Mesenchymal stem cell (in vitro differentiated cells and primary cell): Measurements from ENCODE around the gene AMZ1.

Experiments used
- DNase-seq: peaks from one replicate; pipeline ENCODE4 v3.0.0-alpha.2; 2013
- H2AFZ ChIP-seq: one replicate; pipeline ENCODE4 v1.6.1; 2013; ENCODE audit warnings: low read depth, mild to moderate bottlenecking, control low read depth, inconsistent platforms, low read length, moderate library complexity
- H2AK5ac ChIP-seq: 2 replicates; pipeline ENCODE4 v1.6.1; 2013; ENCODE audit warnings: low read length, moderate library complexity, mild to moderate bottlenecking, inconsistent platforms; ENCODE audit not compliant: severe bottlenecking
- H2BK120ac ChIP-seq: one replicate; pipeline ENCODE4 v1.6.1; 2013; ENCODE audit warnings: low read depth, mild to moderate bottlenecking, inconsistent platforms, low read length, moderate library complexity
- H2BK12ac ChIP-seq, 2 experiments: one replicate each; pipeline ENCODE4 v1.6.1; 2013; ENCODE audit warnings: inconsistent platforms in 2 of 2, low read length in 2 of 2, mild to moderate bottlenecking in 2 of 2, moderate library complexity in 2 of 2, control low read depth in 1 of 2
- H2BK15ac ChIP-seq: one replicate; pipeline ENCODE4 v1.6.1; 2013; ENCODE audit warnings: mild to moderate bottlenecking, low read depth, inconsistent platforms; ENCODE audit not compliant: poor library complexity, severe bottlenecking
- H2BK5ac ChIP-seq: 2 replicates; pipeline ENCODE4 v1.6.1; 2013; ENCODE audit warnings: low read depth, mild to moderate bottlenecking, low read length, control low read depth, inconsistent platforms; ENCODE audit not compliant: poor library complexity, severe bottlenecking
- H3K14ac ChIP-seq, 2 experiments: one replicate each; pipeline ENCODE4 v1.6.1; 2013; ENCODE audit warnings: inconsistent platforms in 2 of 2, low read length in 2 of 2, control low read depth in 1 of 2, mild to moderate bottlenecking in 1 of 2, moderate library complexity in 1 of 2
- H3K18ac ChIP-seq, 2 experiments: one replicate each; pipeline ENCODE4 v1.6.1; 2013; ENCODE audit warnings: inconsistent platforms in 2 of 2, low read length in 2 of 2, control low read depth in 1 of 2, low read depth in 1 of 2, mild to moderate bottlenecking in 1 of 2
- H3K23ac ChIP-seq, 2 experiments: one replicate each; pipeline ENCODE4 v1.6.1; 2013; ENCODE audit warnings: inconsistent platforms in 2 of 2, low read length in 2 of 2, mild to moderate bottlenecking in 2 of 2, moderate library complexity in 2 of 2, control low read depth in 1 of 2
- H3K27ac ChIP-seq: 2 replicates; pipeline ENCODE4 v1.5.1; 2013; ENCODE audit warnings: mild to moderate bottlenecking, moderate library complexity, low read length, control low read depth, inconsistent platforms; ENCODE audit not compliant: poor library complexity, severe bottlenecking
- H3K27me3 ChIP-seq, 2 experiments: 2 replicates each; pipeline versions ENCODE4 v1.6.1 to v1.7.0; 2013; ENCODE audit warnings: low read length in 2 of 2, mild to moderate bottlenecking in 2 of 2, moderate library complexity in 2 of 2, control low read depth in 1 of 2, inconsistent platforms in 1 of 2; ENCODE audit not compliant: control insufficient read depth in 1 of 2, insufficient read depth in 1 of 2
- H3K36me3 ChIP-seq, 2 experiments: 2 replicates each; pipeline versions ENCODE4 v1.6.1 to v1.7.0; 2013; ENCODE audit warnings: low read length in 2 of 2, control low read depth in 1 of 2, inconsistent platforms in 1 of 2, low read depth in 1 of 2, mild to moderate bottlenecking in 1 of 2; ENCODE audit not compliant: insufficient read depth in 2 of 2, control insufficient read depth in 1 of 2
- H3K4ac ChIP-seq, 2 experiments: one replicate each; pipeline ENCODE4 v1.6.1; 2013; ENCODE audit warnings: inconsistent platforms in 2 of 2, low read length in 2 of 2, mild to moderate bottlenecking in 2 of 2, moderate library complexity in 2 of 2, control low read depth in 1 of 2, low read depth in 1 of 2
- H3K4me1 ChIP-seq: 2 replicates; pipeline ENCODE4 v1.6.1; 2013; ENCODE audit warnings: low read depth, low read length, control low read depth; ENCODE audit not compliant: control insufficient read depth, insufficient read depth
- H3K4me2 ChIP-seq: 2 replicates; pipeline ENCODE4 v1.6.1; 2013; ENCODE audit warnings: low read length, mild to moderate bottlenecking, inconsistent platforms; ENCODE audit not compliant: poor library complexity, severe bottlenecking
- H3K4me3 ChIP-seq, 2 experiments: 2 replicates each; pipeline versions ENCODE4 v1.5.1 to v1.7.0; 2013; ENCODE audit warnings: low read length in 2 of 2, mild to moderate bottlenecking in 2 of 2, control low read depth in 1 of 2, low read depth in 1 of 2; ENCODE audit not compliant: insufficient read depth in 1 of 2
- H3K79me1 ChIP-seq: replicated peaks from 2 replicates; pipeline ENCODE4 v1.6.1; 2013; ENCODE audit warnings: mild to moderate bottlenecking, control low read depth, low read length, inconsistent platforms; ENCODE audit not compliant: poor library complexity, severe bottlenecking
- H3K9ac ChIP-seq: 2 replicates; pipeline ENCODE4 v1.7.0; 2013; ENCODE audit warnings: mild to moderate bottlenecking, low read length, moderate library complexity
- H3K9me3 ChIP-seq: 2 replicates; pipeline ENCODE4 v1.7.0; 2013; ENCODE audit warnings: mild to moderate bottlenecking, low read length; ENCODE audit not compliant: control insufficient read depth
- H4K8ac ChIP-seq: one replicate; pipeline ENCODE4 v1.6.1; 2013; ENCODE audit warnings: inconsistent platforms, mild to moderate bottlenecking, low read length, moderate library complexity
- H4K91ac ChIP-seq: one replicate; pipeline ENCODE4 v1.6.1; 2013; ENCODE audit warnings: mild to moderate bottlenecking, low read length, inconsistent platforms
- WGBS: methylation state at CpG from one replicate; pipeline ENCODE4 v1.1.7; 2013; ENCODE audit warnings: mixed read lengths; 5-methylcytosine and 5-hydroxymethylcytosine counted together

AMZ1 gene

DNA sequence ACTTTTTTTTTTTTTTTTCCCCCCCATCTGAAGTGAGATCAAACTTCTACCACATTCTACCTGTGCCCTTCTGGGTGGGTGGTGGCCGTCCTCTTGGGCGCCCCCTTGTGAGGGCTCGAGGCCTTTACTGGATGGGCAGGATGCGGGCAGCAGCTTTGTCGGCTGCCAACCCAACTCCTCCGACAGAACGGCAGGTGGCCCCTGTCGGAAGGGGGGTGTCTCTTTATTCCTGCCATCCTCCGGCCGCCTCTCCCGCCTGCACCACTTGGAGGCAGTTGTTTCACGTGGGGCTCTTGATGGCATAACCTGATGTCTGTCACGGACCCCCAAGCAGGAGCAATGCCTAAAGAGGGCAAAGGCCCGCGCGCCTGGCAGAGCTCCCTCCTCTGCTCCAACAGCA lies 31.0 kb downstream of the AMZ1 start:
- Histone ChIP-seq H2BK5ac (no peak overlapping the region), H2BK120ac (no peak overlapping the region), H3K23ac (no peak overlapping the region), H3K27ac (no peak overlapping the region), H3K4me1 (peaks cover 35% of the 10 kb centered on the region), H3K36me3 (peaks cover 67 to 69% of the 10 kb centered on the region in 2 experiments), H3K79me1 (peaks cover 37% of the 10 kb centered on the region), H3K14ac (no peak overlapping the region), H3K27me3 (no peaks in the 10 kb centered on the region), H2AFZ (no peak overlapping the region), H3K4me3 (no peak overlapping the region), H3K4ac (no peak overlapping the region), H3K4me2 (no peak overlapping the region), H3K9ac (no peak overlapping the region), H3K9me3 (no peaks in the 10 kb centered on the region), H3K18ac (no peak overlapping the region), H2BK12ac (peak overlapping the region in 1 of 2 experiments; percentile 11), H4K91ac (no peak overlapping the region), H2AK5ac (no peak overlapping the region), H4K8ac (no peak overlapping the region), H2BK15ac (no peak overlapping the region)
- DNase-seq = no peak
- WGBS = 81% methylated on average over 16 of the region's 16 CpGs

DNA sequence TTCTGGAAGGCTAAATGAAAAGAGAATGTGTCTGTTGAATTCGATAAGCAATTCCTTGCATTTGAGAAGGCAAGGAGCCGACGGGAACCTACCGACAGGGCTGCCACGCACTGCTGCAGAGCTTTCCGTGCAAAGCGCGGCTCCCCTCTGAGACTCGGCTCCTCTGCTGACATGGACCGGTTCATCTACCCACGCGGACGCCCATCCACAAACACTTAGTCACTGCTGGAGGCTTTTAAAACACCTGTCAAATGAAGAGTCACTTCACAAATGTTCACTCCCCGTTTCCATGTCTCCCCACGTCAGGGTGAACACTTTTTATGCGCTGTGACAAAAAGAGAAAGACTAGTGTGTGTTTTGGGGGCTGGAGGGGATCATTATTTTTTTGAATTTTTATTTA lies 32.0 kb downstream of the AMZ1 start:
- Histone ChIP-seq H3K9me3 (no peaks in the 10 kb centered on the region), H3K79me1 (peaks cover 40% of the 10 kb centered on the region), H4K8ac (peak overlapping the region; percentile 58), H3K4me1 (peaks cover 34% of the 10 kb centered on the region), H2BK120ac (no peak overlapping the region), H2AK5ac (no peak overlapping the region), H2BK12ac (no peak overlapping the region), H3K9ac (no peak overlapping the region), H3K27ac (peak overlapping the region; percentile 17), H2BK15ac (no peak overlapping the region), H3K4ac (no peak overlapping the region), H3K23ac (no peak overlapping the region), H3K18ac (no peak overlapping the region), H3K36me3 (peaks cover 68 to 69% of the 10 kb centered on the region in 2 experiments), H2BK5ac (no peak overlapping the region), H3K27me3 (no peaks in the 10 kb centered on the region), H4K91ac (no peak overlapping the region), H2AFZ (no peak overlapping the region), H3K4me3 (no peak overlapping the region), H3K14ac (no peak overlapping the region), H3K4me2 (no peak overlapping the region)
- no peak for DNase-seq
- 91% methylated on average over 16 of the region's 16 CpGs for WGBS

DNA sequence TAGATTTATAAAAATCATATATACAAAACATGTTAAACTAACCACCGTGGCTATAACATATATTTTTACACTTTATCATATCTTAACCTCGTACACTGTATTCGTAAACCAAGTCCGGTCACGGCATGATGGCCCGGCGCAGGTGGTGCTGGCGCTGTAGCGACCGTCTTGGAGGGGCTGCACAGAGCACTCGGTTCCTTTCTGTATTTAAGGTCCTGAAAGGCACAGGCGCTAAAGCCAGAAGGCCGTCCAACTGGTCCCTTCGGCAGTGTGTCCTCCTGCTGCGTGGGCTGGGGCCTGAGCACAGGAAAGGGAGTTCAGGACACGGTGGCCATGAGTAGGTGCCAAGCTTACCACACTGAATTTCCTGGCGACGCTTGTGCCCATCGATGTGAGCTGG lies 33.8 kb downstream of the AMZ1 start:
- H4K8ac ChIP-seq = no peak overlapping the region

DNA sequence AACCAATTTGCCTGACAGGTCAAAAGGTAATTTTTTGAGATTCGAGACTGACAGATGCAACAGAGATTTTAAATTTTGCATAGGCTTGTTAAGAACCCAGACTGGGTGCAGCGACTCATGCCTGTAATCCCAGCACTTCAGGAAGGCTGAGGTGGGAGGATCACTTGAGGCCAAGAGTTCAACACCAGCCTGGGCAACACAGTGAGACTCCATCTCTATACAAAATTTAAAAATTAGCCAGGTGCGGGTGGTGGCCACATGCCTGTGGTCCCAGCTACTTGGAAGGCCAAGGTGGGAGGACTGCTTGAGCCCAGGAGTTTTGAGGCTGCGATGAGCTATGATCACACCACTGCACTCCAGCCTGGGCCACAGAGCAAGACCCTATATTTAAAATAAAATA lies 34.6 kb downstream of the AMZ1 start:
- Histone ChIP-seq H3K36me3 (peaks cover 70 to 73% of the 10 kb centered on the region in 2 experiments), H2BK12ac (no peak overlapping the region), H3K14ac (no peak overlapping the region), H4K91ac (no peak overlapping the region), H3K4ac (no peak overlapping the region), H3K23ac (no peak overlapping the region), H2BK120ac (no peak overlapping the region), H3K27ac (no peak overlapping the region), H3K4me3 (no peak overlapping the region), H3K9me3 (no peaks in the 10 kb centered on the region), H2AFZ (no peak overlapping the region), H4K8ac (no peak overlapping the region), H3K4me1 (peaks cover 22% of the 10 kb centered on the region), H3K18ac (no peak overlapping the region), H2BK5ac (no peak overlapping the region), H3K79me1 (peaks cover 47% of the 10 kb centered on the region), H2AK5ac (no peak overlapping the region), H3K27me3 (no peaks in the 10 kb centered on the region), H3K4me2 (no peak overlapping the region), H2BK15ac (no peak overlapping the region), H3K9ac (no peak overlapping the region)
- no peak for DNase-seq
- WGBS = 97% methylated on average over 3 of the region's 4 CpGs

More for the DNA sequence above, 33.8 kb downstream of the AMZ1 start:
- no peak overlapping the region for H2AFZ ChIP-seq
- no peak overlapping the region for H2BK12ac ChIP-seq
- no peak overlapping the region for H2AK5ac ChIP-seq
- H3K14ac ChIP-seq = no peak overlapping the region
- H3K4me1 ChIP-seq = peaks cover 28% of the 10 kb centered on the region
- H3K18ac ChIP-seq = no peak overlapping the region
- no peak for DNase-seq
- H3K4me2 ChIP-seq = no peak overlapping the region
- H2BK120ac ChIP-seq = no peak overlapping the region
- H2BK5ac ChIP-seq = no peak overlapping the region
- no peak overlapping the region for H3K4me3 ChIP-seq
- no peak overlapping the region for H3K4ac ChIP-seq
- no peaks in the 10 kb centered on the region for H3K9me3 ChIP-seq
- no peak overlapping the region for H3K27ac ChIP-seq
- 96% methylated on average over 19 of the region's 19 CpGs for WGBS
- H3K36me3 ChIP-seq = peaks cover 71 to 72% of the 10 kb centered on the region in 2 experiments
- H2BK15ac ChIP-seq = no peak overlapping the region
- no peak overlapping the region for H4K91ac ChIP-seq
- no peaks in the 10 kb centered on the region for H3K27me3 ChIP-seq
- no peak overlapping the region for H3K23ac ChIP-seq
- peaks cover 50% of the 10 kb centered on the region for H3K79me1 ChIP-seq
- no peak overlapping the region for H3K9ac ChIP-seq
